GM15510 (cell line): Measurements from ENCODE around the gene CDKAL1.

ENCODE experiments used
- POLR2A ChIP-seq: IDR thresholded peaks from 3 replicates; pipeline ENCODE4 v1.6.1; 2011; ENCODE audit warnings: borderline replicate concordance; ENCODE audit not compliant: insufficient read length; ENCODE audit errors: extremely low read depth

Gene CDKAL1

GRCh38 chr6:21220271-21220987 is 686.2 kb downstream of the CDKAL1 start:
- TF ChIP-seq POLR2A, result no peak

- no peak for TF ChIP-seq POLR2A
Observed at GRCh38 chr6:21222656-21223055, 688.4 kb downstream of the CDKAL1 start.

- no peak for TF ChIP-seq POLR2A
Observed at GRCh38 chr6:21225912-21226311, 691.7 kb downstream of the CDKAL1 start.

- no peak for TF ChIP-seq POLR2A
Observed at GRCh38 chr6:21227486-21227885, 693.2 kb downstream of the CDKAL1 start.

- no peak for TF ChIP-seq POLR2A
Observed at GRCh38 chr6:21228411-21228810, 694.2 kb downstream of the CDKAL1 start.

GRCh38 chr6:21228876-21229460 is 694.7 kb downstream of the CDKAL1 start:
- TF ChIP-seq POLR2A, result no peak

- TF ChIP-seq POLR2A, result no peak
Observed at GRCh38 chr6:21230536-21230935, 696.3 kb downstream of the CDKAL1 start.

- TF ChIP-seq POLR2A, result no peak
Observed at GRCh38 chr6:21235162-21235561, 700.9 kb downstream of the CDKAL1 start.

GRCh38 chr6:21238208-21238607 is 704.0 kb downstream of the CDKAL1 start:
- TF ChIP-seq POLR2A, result no peak

- TF ChIP-seq POLR2A, result no peak
Observed at GRCh38 chr6:21240709-21241108, 706.5 kb downstream of the CDKAL1 start.

GRCh38 chr6:21241231-21242130 is 707.2 kb downstream of the CDKAL1 start:
- no peak for TF ChIP-seq POLR2A

- TF ChIP-seq POLR2A, result no peak
Observed at GRCh38 chr6:21244897-21245470, 710.7 kb downstream of the CDKAL1 start.

- TF ChIP-seq POLR2A, result no peak
Observed at GRCh38 chr6:21245488-21245887, 711.2 kb downstream of the CDKAL1 start.

- no peak for TF ChIP-seq POLR2A
Observed at GRCh38 chr6:21246075-21246474, 711.8 kb downstream of the CDKAL1 start.

GRCh38 chr6:21256197-21256596 is 721.9 kb downstream of the CDKAL1 start:
- TF ChIP-seq POLR2A, result no peak
